SU-DHL-6 (cell line): ENCODE data around the gene RPS19.

ENCODE experiments used
- EZH2phosphoT487 ChIP-seq: fragments of 200-600 bp; sonication (generic), shearing (Covaris generic); conservative IDR thresholded peaks from 2 replicates; pipeline ENCODE4 v1.6.1; 2018; ENCODE audit warnings: mild to moderate bottlenecking, antibody characterized with exemption, low read length, moderate library complexity, mixed read lengths
- TF ChIP-seq, protein P1 (sequence below): fragments of 200-600 bp; sonication (generic); IDR thresholded peaks from one replicate; pipeline ENCODE4 v1.5.1; 2017; ENCODE audit warnings: antibody characterized with exemption, mild to moderate bottlenecking, low read length, moderate library complexity; ENCODE audit not compliant: insufficient read depth, poor library complexity, severe bottlenecking

GRCh38 chr19:41853344-41853743, 6.7 kb upstream of the RPS19 start:
- TF ChIP-seq, protein P1, sequence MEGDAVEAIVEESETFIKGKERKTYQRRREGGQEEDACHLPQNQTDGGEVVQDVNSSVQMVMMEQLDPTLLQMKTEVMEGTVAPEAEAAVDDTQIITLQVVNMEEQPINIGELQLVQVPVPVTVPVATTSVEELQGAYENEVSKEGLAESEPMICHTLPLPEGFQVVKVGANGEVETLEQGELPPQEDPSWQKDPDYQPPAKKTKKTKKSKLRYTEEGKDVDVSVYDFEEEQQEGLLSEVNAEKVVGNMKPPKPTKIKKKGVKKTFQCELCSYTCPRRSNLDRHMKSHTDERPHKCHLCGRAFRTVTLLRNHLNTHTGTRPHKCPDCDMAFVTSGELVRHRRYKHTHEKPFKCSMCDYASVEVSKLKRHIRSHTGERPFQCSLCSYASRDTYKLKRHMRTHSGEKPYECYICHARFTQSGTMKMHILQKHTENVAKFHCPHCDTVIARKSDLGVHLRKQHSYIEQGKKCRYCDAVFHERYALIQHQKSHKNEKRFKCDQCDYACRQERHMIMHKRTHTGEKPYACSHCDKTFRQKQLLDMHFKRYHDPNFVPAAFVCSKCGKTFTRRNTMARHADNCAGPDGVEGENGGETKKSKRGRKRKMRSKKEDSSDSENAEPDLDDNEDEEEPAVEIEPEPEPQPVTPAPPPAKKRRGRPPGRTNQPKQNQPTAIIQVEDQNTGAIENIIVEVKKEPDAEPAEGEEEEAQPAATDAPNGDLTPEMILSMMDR: no peak
- no peak for TF ChIP-seq EZH2phosphoT487
